Sigmoid colon (tissue), 7 donors: ENCODE data around the gene PAXX. TPM values are rescaled to one million over a fixed set of nuclear protein-coding genes. Genes with fewer than 3 reads are reported as not detected.

Source experiments
- DNase-seq: peaks from one replicate; pipeline ENCODE4 v3.0.0-alpha.2; 2019
- H3K27ac ChIP-seq, 4 donors: fragments of 200-600 bp; sonication (generic); one replicate each; pipeline ENCODE4 v1.5.1; 2016 to 2019; ENCODE audit warnings: mild to moderate bottlenecking in 1 of 4
- H3K27me3 ChIP-seq, 3 donors: fragments of 200-600 bp; sonication (generic); one replicate each; pipeline ENCODE4 v1.5.1; 2019; ENCODE audit warnings: mild to moderate bottlenecking in 1 of 3
- H3K36me3 ChIP-seq, 4 donors: fragments of 200-600 bp; sonication (generic); one replicate each; pipeline ENCODE4 v1.5.1; 2016 to 2019
- H3K4me1 ChIP-seq, 4 donors: fragments of 200-600 bp; sonication (generic); one replicate each; pipeline ENCODE4 v1.5.1; 2017 to 2019
- H3K4me3 ChIP-seq, 4 donors: fragments of 200-600 bp; sonication (generic); one replicate each; pipeline ENCODE4 v1.5.1; 2017 to 2019; ENCODE audit warnings: mild to moderate bottlenecking in 2 of 4, moderate library complexity in 1 of 4
- H3K9me3 ChIP-seq, 4 donors: fragments of 200-600 bp in 3 of 4; sonication (generic) in 3 of 4; one replicate each; pipeline versions ENCODE4 v1.5.1 to v1.6.1; 2013 to 2019
- CTCF ChIP-seq, 4 experiments: fragments of 450-650 bp in 3 of 4; fragments of 200-600 bp in 1 of 4; IDR thresholded peaks; one replicate each; pipeline ENCODE4 v1.5.1; 2016 to 2019; ENCODE audit warnings: antibody characterized with exemption in 4 of 4, mild to moderate bottlenecking in 3 of 4, moderate library complexity in 2 of 4
- EP300 ChIP-seq, 4 donors: sonication (generic); formaldehyde crosslinking; IDR thresholded peaks; one replicate each; pipeline ENCODE4 v1.6.1; 2017; ENCODE audit warnings: antibody characterized with exemption in 4 of 4
- POLR2A ChIP-seq, 2 donors: fragments of 450-650 bp; IDR thresholded peaks; one replicate each; pipeline ENCODE4 v1.6.1; 2016; ENCODE audit warnings: antibody characterized with exemption in 2 of 2, mild to moderate bottlenecking in 2 of 2, moderate library complexity in 2 of 2
- POLR2AphosphoS5 ChIP-seq, 4 donors: sonication (generic); formaldehyde crosslinking; IDR thresholded peaks; one replicate each; pipeline ENCODE4 v1.6.1; 2017; ENCODE audit warnings: antibody characterized with exemption in 4 of 4
- WGBS, 2 donors: extraction: QIAGEN DNeasy Blood & Tissue Kit; methylation state at CpG; one replicate each; pipeline ENCODE4 v1.1.7; 2013; 5-methylcytosine and 5-hydroxymethylcytosine counted together
- intact Hi-C: fragments of 100-400 bp; cut with DNase I; formaldehyde crosslinking; loops from one replicate; pipeline ENCODE4 v1.15.1; 2023
- polyA plus RNA-seq, 3 donors: library from polyadenylated mRNA; stranded (reverse); fragments of 200-250 nt; gene quantifications; one replicate each; pipeline ENCODE4 v1.2.3, GENCODE V29; 2013
- total RNA-seq, 4 donors: library from RNA; depleted of rRNA; stranded (reverse); fragments of >200 nt; gene quantifications; one replicate each; pipeline ENCODE4 v1.1.0, GENCODE V29; 2016
- donor health status: healthy with polysubstance abuse.
- donor health status: Bipolar disorder and iron deficiency.
- donor health status: healthy.

The PAXX gene
- total and polyA plus RNA-seq, 7 donors: 28.0 to 80.9 (median 36.3) TPM

- intact Hi-C loops: no loop called here
- 87 to 89% methylated on average over 19 of the region's 19 CpGs for WGBS, 2 donors
- H3K36me3 ChIP-seq: no peaks in the 10 kb centered on the region
- peaks cover 0 to 19% (median 15%) of the 10 kb centered on the region in 4 donors for H3K4me1 ChIP-seq
- no peak for TF ChIP-seq CTCF (IDR thresholded peaks at IDR 0.05)
- H3K9me3 ChIP-seq: no peaks in the 10 kb centered on the region
- no peaks in the 10 kb centered on the region for H3K27me3 ChIP-seq
- H3K4me3 ChIP-seq: no peak overlapping the region
- DNase-seq: no peak
- H3K27ac ChIP-seq: no peak overlapping the region
Observed at GRCh38 chr9:136953771-136954269, 38.4 kb upstream of the PAXX start.

- H3K27ac ChIP-seq: no peak overlapping the region
- TF ChIP-seq CTCF (IDR thresholded peaks at IDR 0.05) (no peak), POLR2A (IDR thresholded peaks at IDR 0.05) (no peak), POLR2AphosphoS5 (IDR thresholded peaks at IDR 0.05) (no peak), EP300 (IDR thresholded peaks at IDR 0.05) (no peak)
- H3K4me1 ChIP-seq: peaks cover 0 to 13% (median 10%) of the 10 kb centered on the region in 4 donors
- H3K27me3 ChIP-seq: no peaks in the 10 kb centered on the region
- H3K36me3 ChIP-seq: no peaks in the 10 kb centered on the region
- no peaks in the 10 kb centered on the region for H3K9me3 ChIP-seq
- intact Hi-C loops: no loop called here
- 89 to 90% methylated on average over 25 of the region's 25 CpGs for WGBS, 2 donors
- no peak overlapping the region for H3K4me3 ChIP-seq
- DNase-seq: no peak
Observed at GRCh38 chr9:136954270-136955083, 37.7 kb upstream of the PAXX start.

GRCh38 chr9:136955202-136955942 lies 36.9 kb upstream of the PAXX start:
- WGBS, 2 donors: 83 to 91% methylated on average over 14 of the region's 14 CpGs
- Histone ChIP-seq H3K9me3 (no peaks in the 10 kb centered on the region), H3K27me3 (no peaks in the 10 kb centered on the region), H3K4me3 (no peak overlapping the region), H3K4me1 (peaks cover 0 to 6% (median 5%) of the 10 kb centered on the region in 4 donors), H3K36me3 (no peaks in the 10 kb centered on the region), H3K27ac (no peak overlapping the region)
- TF ChIP-seq POLR2A (IDR thresholded peaks at IDR 0.05): no peak
- TF ChIP-seq EP300 (IDR thresholded peaks at IDR 0.05): no peak
- no peak for TF ChIP-seq CTCF (IDR thresholded peaks at IDR 0.05)
- no peak for TF ChIP-seq POLR2AphosphoS5 (IDR thresholded peaks at IDR 0.05)
- DNase-seq: no peak
- intact Hi-C loops: no loop called here

DNA sequence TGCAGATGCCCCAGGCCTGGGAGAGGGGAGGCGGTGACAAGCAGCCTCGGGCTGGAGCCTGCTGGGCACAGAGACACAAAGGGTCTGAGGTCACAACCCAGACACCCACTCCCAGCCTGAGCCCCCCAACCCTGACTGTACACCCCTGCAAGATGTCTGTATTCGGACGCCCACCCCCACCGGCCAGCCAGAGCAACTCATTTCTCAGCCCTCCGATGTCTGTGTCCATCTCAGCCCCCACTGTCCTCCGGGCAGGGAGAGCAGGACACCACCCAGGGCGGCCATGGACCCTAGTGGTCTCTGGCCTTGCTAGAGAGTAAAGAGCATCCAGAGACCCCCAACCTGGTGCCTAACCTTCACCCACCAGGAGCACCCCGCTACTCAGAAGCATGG lies 36.3 kb upstream of the PAXX start:
- no peaks in the 10 kb centered on the region for H3K27me3 ChIP-seq
- no peaks in the 10 kb centered on the region for H3K9me3 ChIP-seq
- WGBS, 2 donors: 94 to 95% methylated on average over 9 of the region's 9 CpGs
- intact Hi-C loops: no loop called here
- no peak for DNase-seq
- H3K36me3 ChIP-seq: no peaks in the 10 kb centered on the region
- no peak for TF ChIP-seq EP300 (IDR thresholded peaks at IDR 0.05)
- no peak for TF ChIP-seq POLR2AphosphoS5 (IDR thresholded peaks at IDR 0.05)
- TF ChIP-seq POLR2A (IDR thresholded peaks at IDR 0.05): no peak
- no peak for TF ChIP-seq CTCF (IDR thresholded peaks at IDR 0.05)
- H3K27ac ChIP-seq: no peak overlapping the region
- H3K4me1 ChIP-seq: no peaks in the 10 kb centered on the region
- no peak overlapping the region for H3K4me3 ChIP-seq
